ENCODE results near the gene RALGPS1. TPM values are rescaled to one million over a fixed set of nuclear protein-coding genes. Genes with fewer than 3 reads are reported as not detected.
A peak's percentile ranks its signal among the peaks of the same experiment; 100 is the strongest.

RALGPS1 gene
- total and polyA plus RNA-seq, 4 donors = 34.4 to 80.9 (median 73.2) TPM

DNA sequence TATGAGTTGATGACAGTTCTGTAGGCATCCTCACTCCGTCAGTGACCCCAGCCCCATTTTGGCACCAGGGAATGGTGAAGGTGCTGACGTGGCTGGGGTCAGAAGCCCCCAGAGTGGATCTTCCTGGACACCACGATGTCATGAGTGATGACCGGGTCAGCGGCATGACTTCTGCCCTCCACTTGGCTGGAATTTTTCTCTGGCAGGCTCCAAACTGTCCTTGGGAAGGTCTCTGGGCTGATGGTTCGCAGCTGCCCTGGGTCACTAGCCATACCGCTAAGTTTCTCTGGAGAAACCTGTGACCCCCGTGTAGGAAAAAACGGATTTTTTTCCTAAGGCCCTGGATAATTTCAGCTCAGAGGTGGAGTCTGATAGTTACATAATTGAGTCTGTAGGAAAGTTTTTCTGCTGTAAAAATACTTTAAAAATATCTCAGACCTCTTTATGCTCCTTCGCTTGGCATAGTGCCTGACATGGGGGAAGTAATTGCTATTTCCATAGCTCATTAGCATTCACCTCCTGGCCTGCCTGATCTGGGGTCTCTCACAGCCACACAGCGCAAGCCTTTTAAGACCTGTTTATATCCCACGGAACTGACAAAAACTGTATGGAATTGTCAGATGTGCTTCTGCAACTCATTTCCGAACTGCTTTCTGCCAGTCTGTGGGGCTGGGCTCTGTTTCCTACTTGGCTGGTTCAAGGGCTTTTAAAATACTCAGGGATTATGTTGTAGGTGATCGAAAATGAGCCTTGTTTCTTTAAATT, 138.7 kb downstream of the RALGPS1 start:
- peaks cover 44% of the 10 kb centered on the region for H3K4me1 ChIP-seq (ENCODE audit: control insufficient read depth, insufficient read depth, low read length)
- WGBS (ENCODE audit: insufficient coverage) = 66% methylated on average over 12 of the region's 14 CpGs
- DNase-seq (ENCODE audit: low read depth in 4 of 6, low spot score in 6 of 6) = peak in 2 of 6 donors; percentile 71 to 74
- H3K36me3 ChIP-seq (ENCODE audit: control insufficient read depth, insufficient read depth, low read length) = peaks cover 18% of the 10 kb centered on the region
- no peaks in the 10 kb centered on the region for H3K9me3 ChIP-seq (ENCODE audit: control insufficient read depth, insufficient read depth, low read length)
- peak overlapping the region; percentile 53 for H3K27ac ChIP-seq (ENCODE audit: low read depth, low read length)
- no peaks in the 10 kb centered on the region for H3K27me3 ChIP-seq (ENCODE audit: control insufficient read depth, insufficient read depth, low read length)
- H3K4me3 ChIP-seq (ENCODE audit: low read depth, low read length) = no peak overlapping the region

GRCh38 chr9:127053960-127054359, 139.4 kb downstream of the RALGPS1 start:
- Histone ChIP-seq H3K36me3 (ENCODE audit: control insufficient read depth, insufficient read depth, low read length) (peaks cover 18% of the 10 kb centered on the region), H3K27ac (ENCODE audit: low read depth, low read length) (peak overlapping the region; percentile 53), H3K4me1 (ENCODE audit: control insufficient read depth, insufficient read depth, low read length) (peaks cover 49% of the 10 kb centered on the region), H3K4me3 (ENCODE audit: low read depth, low read length) (no peak overlapping the region), H3K9me3 (ENCODE audit: control insufficient read depth, insufficient read depth, low read length) (no peaks in the 10 kb centered on the region), H3K27me3 (ENCODE audit: control insufficient read depth, insufficient read depth, low read length) (no peaks in the 10 kb centered on the region)
- 56% methylated on average over 3 of the region's 5 CpGs for WGBS (ENCODE audit: insufficient coverage)
- DNase-seq (ENCODE audit: low read depth in 4 of 6, low spot score in 6 of 6) = peak in 1 of 6 donors; percentile 43

GRCh38 chr9:127055745-127056402, 141.3 kb downstream of the RALGPS1 start:
- peaks cover 11% of the 10 kb centered on the region for H3K36me3 ChIP-seq (ENCODE audit: control insufficient read depth, insufficient read depth, low read length)
- no peak for DNase-seq (ENCODE audit: low read depth in 4 of 6, low spot score in 6 of 6)
- H3K9me3 ChIP-seq (ENCODE audit: control insufficient read depth, insufficient read depth, low read length) = no peaks in the 10 kb centered on the region
- H3K27me3 ChIP-seq (ENCODE audit: control insufficient read depth, insufficient read depth, low read length) = no peaks in the 10 kb centered on the region
- H3K4me1 ChIP-seq (ENCODE audit: control insufficient read depth, insufficient read depth, low read length) = peaks cover 43% of the 10 kb centered on the region
- H3K27ac ChIP-seq (ENCODE audit: low read depth, low read length) = no peak overlapping the region
- no peak overlapping the region for H3K4me3 ChIP-seq (ENCODE audit: low read depth, low read length)

- H3K4me3 ChIP-seq (ENCODE audit: low read depth, low read length) = no peak overlapping the region
- peaks cover 11% of the 10 kb centered on the region for H3K36me3 ChIP-seq (ENCODE audit: control insufficient read depth, insufficient read depth, low read length)
- H3K4me1 ChIP-seq (ENCODE audit: control insufficient read depth, insufficient read depth, low read length) = peaks cover 42% of the 10 kb centered on the region
- no peaks in the 10 kb centered on the region for H3K27me3 ChIP-seq (ENCODE audit: control insufficient read depth, insufficient read depth, low read length)
- H3K27ac ChIP-seq (ENCODE audit: low read depth, low read length) = no peak overlapping the region
- DNase-seq (ENCODE audit: low read depth in 4 of 6, low spot score in 6 of 6) = no peak
- WGBS (ENCODE audit: insufficient coverage) = 92% methylated on average over 2 of the region's 3 CpGs
- no peaks in the 10 kb centered on the region for H3K9me3 ChIP-seq (ENCODE audit: control insufficient read depth, insufficient read depth, low read length)
These were observed 141.9 kb downstream of the RALGPS1 start for GRCh38 chr9:127056446-127056845.

DNA sequence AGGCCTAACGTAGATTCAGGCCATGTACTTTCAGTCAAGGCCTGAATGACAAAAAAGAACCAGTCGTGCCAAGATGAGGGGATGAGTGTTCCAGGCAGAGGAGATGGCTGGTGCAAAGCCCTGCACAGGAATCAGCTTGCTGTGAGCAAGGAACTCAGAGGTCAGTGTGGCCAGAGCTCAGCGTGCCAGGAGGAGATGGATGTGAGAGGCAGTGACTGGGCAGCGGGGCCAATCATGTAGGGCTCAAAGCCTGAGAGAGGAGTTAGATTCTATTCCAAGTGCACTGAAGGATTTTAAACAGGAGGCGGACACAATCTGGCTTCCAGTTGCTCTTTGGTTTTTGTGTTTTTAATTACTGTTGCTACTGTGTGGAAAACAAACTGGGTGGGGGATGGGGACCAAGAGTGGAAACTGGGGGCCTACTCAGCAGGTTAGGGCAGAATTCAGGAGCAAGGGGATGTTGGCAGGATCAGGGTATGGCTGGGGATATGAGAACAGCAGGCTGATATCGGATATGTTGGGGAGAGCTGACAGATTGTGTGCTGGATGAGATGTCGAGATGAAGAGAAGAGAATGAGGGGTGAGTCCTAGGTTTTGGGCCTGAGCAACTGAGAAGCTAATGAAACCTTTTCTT, 143.5 kb downstream of the RALGPS1 start:
- Histone ChIP-seq H3K4me3 (ENCODE audit: low read depth, low read length) (no peak overlapping the region), H3K4me1 (ENCODE audit: control insufficient read depth, insufficient read depth, low read length) (peaks cover 39% of the 10 kb centered on the region), H3K36me3 (ENCODE audit: control insufficient read depth, insufficient read depth, low read length) (peaks cover 7% of the 10 kb centered on the region), H3K9me3 (ENCODE audit: control insufficient read depth, insufficient read depth, low read length) (no peaks in the 10 kb centered on the region), H3K27me3 (ENCODE audit: control insufficient read depth, insufficient read depth, low read length) (no peaks in the 10 kb centered on the region), H3K27ac (ENCODE audit: low read depth, low read length) (peak overlapping the region; percentile 29)
- peak in 3 of 6 donors; percentile 48 to 76 (median 59) for DNase-seq (ENCODE audit: low read depth in 4 of 6, low spot score in 6 of 6)
- WGBS (ENCODE audit: insufficient coverage) = 44% methylated on average over 7 of the region's 7 CpGs

DNA sequence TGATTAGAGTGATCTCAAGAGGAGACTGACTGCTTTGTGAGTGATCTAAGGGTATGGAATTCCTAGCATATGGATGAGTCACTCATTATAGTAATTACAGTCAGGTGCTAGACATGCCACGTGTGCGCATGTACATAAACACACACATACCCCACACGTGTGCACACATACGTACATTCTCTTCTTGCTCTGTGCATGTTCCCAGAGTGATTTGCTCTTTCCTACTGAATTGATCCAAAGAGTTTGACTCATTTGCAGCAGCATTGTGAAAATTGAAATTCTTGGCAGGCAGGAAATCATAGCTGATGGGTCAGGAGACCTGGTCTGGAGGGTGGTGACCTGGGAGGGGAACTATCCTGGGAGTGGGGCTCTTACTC, 144.1 kb downstream of the RALGPS1 start:
- no peak overlapping the region for H3K4me3 ChIP-seq (ENCODE audit: low read depth, low read length)
- H3K9me3 ChIP-seq (ENCODE audit: control insufficient read depth, insufficient read depth, low read length) = no peaks in the 10 kb centered on the region
- peak in 1 of 6 donors; percentile 70 for DNase-seq (ENCODE audit: low read depth in 4 of 6, low spot score in 6 of 6)
- no peaks in the 10 kb centered on the region for H3K27me3 ChIP-seq (ENCODE audit: control insufficient read depth, insufficient read depth, low read length)
- H3K36me3 ChIP-seq (ENCODE audit: control insufficient read depth, insufficient read depth, low read length) = peaks cover 6% of the 10 kb centered on the region
- H3K4me1 ChIP-seq (ENCODE audit: control insufficient read depth, insufficient read depth, low read length) = peaks cover 34% of the 10 kb centered on the region
- no CpG with 5 or more reads among the region's 4 CpGs for WGBS (ENCODE audit: insufficient coverage)
- peak overlapping the region; percentile 19 for H3K27ac ChIP-seq (ENCODE audit: low read depth, low read length)

DNA sequence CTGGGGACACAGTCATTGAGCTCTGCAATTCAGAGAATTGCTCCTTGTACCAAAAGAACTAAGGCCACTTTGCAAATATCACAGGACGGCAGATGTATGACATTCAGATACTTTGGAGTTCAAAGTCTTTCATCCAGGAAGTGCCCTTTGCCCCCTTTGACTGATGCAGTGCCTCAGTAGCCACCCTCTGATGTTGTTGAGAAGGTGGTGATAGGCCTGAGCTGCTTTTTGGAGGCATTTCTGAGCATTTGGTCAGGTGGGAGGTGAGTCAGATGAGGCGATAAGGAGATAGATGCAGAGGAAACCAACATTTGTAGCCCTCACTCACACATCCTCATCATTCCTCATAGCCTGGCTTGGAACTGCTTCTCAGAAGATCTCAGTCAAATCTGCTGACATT, 144.4 kb downstream of the RALGPS1 start:
- whole genome bisulfite sequencing (ENCODE audit: insufficient coverage) = 100% methylated on average over 1 of the region's 2 CpGs
- Histone ChIP-seq H3K4me1 (ENCODE audit: control insufficient read depth, insufficient read depth, low read length) (peaks cover 30% of the 10 kb centered on the region), H3K27ac (ENCODE audit: low read depth, low read length) (no peak overlapping the region), H3K27me3 (ENCODE audit: control insufficient read depth, insufficient read depth, low read length) (no peaks in the 10 kb centered on the region), H3K4me3 (ENCODE audit: low read depth, low read length) (no peak overlapping the region), H3K36me3 (ENCODE audit: control insufficient read depth, insufficient read depth, low read length) (peaks cover 6% of the 10 kb centered on the region), H3K9me3 (ENCODE audit: control insufficient read depth, insufficient read depth, low read length) (no peaks in the 10 kb centered on the region)
- DNase-seq (ENCODE audit: low read depth in 4 of 6, low spot score in 6 of 6) = no peak

- H3K27ac ChIP-seq (ENCODE audit: low read depth, low read length) = no peak overlapping the region
- peak in 1 of 6 donors; percentile 90 for DNase-seq (ENCODE audit: low read depth in 4 of 6, low spot score in 6 of 6)
- no peaks in the 10 kb centered on the region for H3K27me3 ChIP-seq (ENCODE audit: control insufficient read depth, insufficient read depth, low read length)
- peaks cover 23% of the 10 kb centered on the region for H3K4me1 ChIP-seq (ENCODE audit: control insufficient read depth, insufficient read depth, low read length)
- 92% methylated on average over 2 of the region's 4 CpGs for WGBS (ENCODE audit: insufficient coverage)
- H3K36me3 ChIP-seq (ENCODE audit: control insufficient read depth, insufficient read depth, low read length) = peaks cover 5% of the 10 kb centered on the region
- H3K9me3 ChIP-seq (ENCODE audit: control insufficient read depth, insufficient read depth, low read length) = no peaks in the 10 kb centered on the region
- H3K4me3 ChIP-seq (ENCODE audit: low read depth, low read length) = no peak overlapping the region
These were observed 145.3 kb downstream of the RALGPS1 start for GRCh38 chr9:127059765-127060361.

DNA sequence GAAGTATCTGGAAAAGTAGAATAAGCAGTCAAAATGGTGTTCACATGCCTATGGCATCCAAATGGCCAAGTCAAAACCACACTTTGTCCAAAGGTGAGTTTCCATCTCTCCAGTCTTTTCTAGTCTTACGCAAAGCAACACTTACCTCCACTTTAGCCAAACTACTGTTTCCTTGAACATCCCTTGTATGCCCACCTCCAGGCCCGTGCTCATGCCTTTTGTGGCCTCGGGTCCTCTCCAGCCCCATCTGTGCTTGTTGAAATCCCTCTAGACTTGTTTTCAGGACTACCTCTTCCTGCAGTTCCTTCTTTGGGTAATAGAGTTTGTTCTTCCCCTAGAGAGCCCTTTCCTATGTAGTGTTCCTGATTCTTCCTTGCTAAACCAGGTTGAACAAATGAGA, 146.8 kb downstream of the RALGPS1 start:
- Histone ChIP-seq H3K4me3 (ENCODE audit: low read depth, low read length) (no peak overlapping the region), H3K27ac (ENCODE audit: low read depth, low read length) (no peak overlapping the region), H3K27me3 (ENCODE audit: control insufficient read depth, insufficient read depth, low read length) (no peaks in the 10 kb centered on the region), H3K4me1 (ENCODE audit: control insufficient read depth, insufficient read depth, low read length) (peaks cover 19% of the 10 kb centered on the region), H3K36me3 (ENCODE audit: control insufficient read depth, insufficient read depth, low read length) (peaks cover 7% of the 10 kb centered on the region), H3K9me3 (ENCODE audit: control insufficient read depth, insufficient read depth, low read length) (no peaks in the 10 kb centered on the region)
- DNase-seq (ENCODE audit: low read depth in 4 of 6, low spot score in 6 of 6) = no peak
- 94% methylated on average over 2 of the region's 3 CpGs for WGBS (ENCODE audit: insufficient coverage)

Data from spinal cord (tissue), 10 donors.